Melanocyte of skin (primary cell): ENCODE measurements around the gene MESP2. TPM values are rescaled to one million over a fixed set of nuclear protein-coding genes. Genes with fewer than 3 reads are reported as not detected.

ENCODE experiments used
- total RNA-seq, 2 donors: library from RNA; depleted of rRNA; stranded (reverse); fragments of >200 nt; gene quantifications; 2 replicates each; pipeline ENCODE4 v1.2.3, GENCODE V29; 2012

MESP2 gene
- not detected for total RNA-seq

GRCh38 chr15:89776274-89777072, at the start of gene MESP2:
TSS of gene MESP2 (plus strand) at chr15:89776332. CDS start at chr15:89776358, 26 bp downstream.

GRCh38 chr15:89750560-89751542, 25.3 kb upstream of the MESP2 start, which contains the start of gene MESP1:
TSS of gene MESP1 (minus strand) at chr15:89751249. CDS start at chr15:89751231, 18 bp downstream.

Other genes with a start within 250 kb of the MESP2 start
- gene TICRR, start 200.9 kb upstream of the MESP2 start, total RNA-seq = 10 to 100 TPM in 1 of 2 donors, 1 to 10 TPM in 1; 5.2 to 12.0 TPM
- gene KIF7, start 120.9 kb upstream of the MESP2 start, total RNA-seq = 1 to 10 TPM; 3.8 to 5.7 TPM
- gene PLIN1, start 97.0 kb upstream of the MESP2 start, total RNA-seq = not detected
- gene PEX11A, start 85.6 kb upstream of the MESP2 start, total RNA-seq = 1 to 10 TPM; 6.3 to 6.9 TPM
- under 1 TPM; under 0.01 TPM for gene WDR93, start 85.5 kb upstream of the MESP2 start, total RNA-seq
- gene MESP1, start 25.1 kb upstream of the MESP2 start, total RNA-seq = under 1 TPM; 0.34 to 1.00 TPM
- gene ANPEP, start 38.5 kb downstream of the MESP2 start, total RNA-seq = 1 to 10 TPM; 1.7 to 5.0 TPM
- 10 to 100 TPM; 69.2 to 72.9 TPM for gene AP3S2, start 117.7 kb downstream of the MESP2 start, total RNA-seq
- gene ARPIN, start 136.6 kb downstream of the MESP2 start, total RNA-seq = 10 to 100 TPM; 17.2 to 19.6 TPM
- 10 to 100 TPM; 14.8 to 18.6 TPM for gene ZNF710, start 225.0 kb downstream of the MESP2 start, total RNA-seq